AG04450 (cell line): ENCODE data around the gene BACE1. TPM values are rescaled to one million over a fixed set of nuclear protein-coding genes. Genes with fewer than 3 reads are reported as not detected.
A peak's percentile ranks its signal among the peaks of the same experiment; 100 is the strongest.

Experiments used
- CTCF ChIA-PET: fragments of 300-600, 350-600 bp; formaldehyde crosslinking; extraction: SDS; loops from one replicate; lab custom pipeline; 2022; ENCODE audit warnings: antibody characterized with exemption, inconsistent platforms; lab: Charles Lee
- POLR2A ChIA-PET: fragments of 350-600 bp; formaldehyde crosslinking; extraction: SDS; loops from one replicate; lab custom pipeline; 2021; ENCODE audit warnings: antibody characterized with exemption, inconsistent platforms; lab: Yijun Ruan, JAX
- DNase-seq: peaks from one replicate; pipeline ENCODE4 v3.0.0-alpha.2; 2011; ENCODE audit warnings: low read depth, low spot score
- H3K27ac ChIP-seq: one replicate; pipeline ENCODE4 v1.5.1; 2012; ENCODE audit warnings: low read depth, low read length, control low read depth
- H3K27me3 ChIP-seq: one replicate; pipeline ENCODE4 v1.6.0; 2012; ENCODE audit warnings: low read length; ENCODE audit not compliant: control insufficient read depth, insufficient read depth
- H3K4me3 ChIP-seq: 2 replicates; pipeline ENCODE4 v1.5.1; 2011; ENCODE audit warnings: mild to moderate bottlenecking, low read depth, low read length, control low read depth
- H3K9me3 ChIP-seq: 2 replicates; pipeline ENCODE4 v1.5.1; 2012; ENCODE audit warnings: low read length; ENCODE audit not compliant: control insufficient read depth, insufficient read depth
- polyA plus RNA-seq: library from polyadenylated mRNA; depleted of rRNA; stranded (reverse); fragments of >200 nt; gene quantifications from 2 replicates; pipeline ENCODE4 v1.2.3, GENCODE V29; 2011
- TF ChIP-seq, protein P1 (sequence below): IDR thresholded peaks from 2 replicates; pipeline ENCODE4 v1.5.1; 2011; ENCODE audit warnings: low read depth, low read length, control low read depth, inconsistent platforms

The BACE1 gene
- polyA plus RNA-seq, 1 experiment, result 41.3 TPM

- Histone ChIP-seq H3K27me3 (no peaks in the 10 kb centered on the region), H3K9me3 (no peaks in the 10 kb centered on the region), H3K27ac (no peak overlapping the region), H3K4me3 (no peak overlapping the region)
- DNase-seq, result no peak
- TF ChIP-seq, protein P1, sequence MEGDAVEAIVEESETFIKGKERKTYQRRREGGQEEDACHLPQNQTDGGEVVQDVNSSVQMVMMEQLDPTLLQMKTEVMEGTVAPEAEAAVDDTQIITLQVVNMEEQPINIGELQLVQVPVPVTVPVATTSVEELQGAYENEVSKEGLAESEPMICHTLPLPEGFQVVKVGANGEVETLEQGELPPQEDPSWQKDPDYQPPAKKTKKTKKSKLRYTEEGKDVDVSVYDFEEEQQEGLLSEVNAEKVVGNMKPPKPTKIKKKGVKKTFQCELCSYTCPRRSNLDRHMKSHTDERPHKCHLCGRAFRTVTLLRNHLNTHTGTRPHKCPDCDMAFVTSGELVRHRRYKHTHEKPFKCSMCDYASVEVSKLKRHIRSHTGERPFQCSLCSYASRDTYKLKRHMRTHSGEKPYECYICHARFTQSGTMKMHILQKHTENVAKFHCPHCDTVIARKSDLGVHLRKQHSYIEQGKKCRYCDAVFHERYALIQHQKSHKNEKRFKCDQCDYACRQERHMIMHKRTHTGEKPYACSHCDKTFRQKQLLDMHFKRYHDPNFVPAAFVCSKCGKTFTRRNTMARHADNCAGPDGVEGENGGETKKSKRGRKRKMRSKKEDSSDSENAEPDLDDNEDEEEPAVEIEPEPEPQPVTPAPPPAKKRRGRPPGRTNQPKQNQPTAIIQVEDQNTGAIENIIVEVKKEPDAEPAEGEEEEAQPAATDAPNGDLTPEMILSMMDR, result no peak
- ChIA-PET CTCF (interaction anchor here (1.1 kb wide), 1 partner anchor 496 kb away, joined by 3 read pairs; the partner anchor contains the start of gene APOA5), POLR2A (no interaction called here)
These were observed 28.4 kb downstream of the BACE1 start for GRCh38 chr11:117287668-117288067.

- ChIA-PET CTCF (interaction anchor here (1.3 kb wide), 1 partner anchor 47 kb away, joined by 3 read pairs; no protein-coding TSS in a partner anchor), POLR2A (interaction anchor here (0.5 kb wide), 1 partner anchor 92 kb away, joined by 3 read pairs; no protein-coding TSS in a partner anchor)
- no peaks in the 10 kb centered on the region for H3K9me3 ChIP-seq
- no peak overlapping the region for H3K4me3 ChIP-seq
- no peak for DNase-seq
- TF ChIP-seq, protein P1, result no peak
- no peak overlapping the region for H3K27ac ChIP-seq
- no peaks in the 10 kb centered on the region for H3K27me3 ChIP-seq
These were observed 29.5 kb downstream of the BACE1 start for GRCh38 chr11:117286588-117286987.

DNA sequence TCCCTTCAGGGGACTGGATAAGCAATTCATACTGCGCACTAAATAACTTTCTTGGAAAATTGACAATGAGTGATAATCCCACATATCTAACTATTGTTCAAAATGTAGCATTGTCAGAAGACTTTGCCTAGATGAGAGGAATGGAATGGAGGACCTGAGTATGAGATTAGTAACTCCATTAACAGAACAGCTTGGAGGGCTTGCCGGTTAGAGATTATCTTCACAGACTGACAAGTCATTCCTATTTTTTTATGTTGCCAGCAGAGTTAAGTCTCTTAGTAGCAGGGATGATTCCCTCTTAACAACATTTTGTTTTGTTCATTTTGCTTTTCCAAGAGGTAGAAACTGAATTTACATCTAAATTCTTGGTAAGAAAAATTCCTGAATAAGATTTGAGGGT, 32.0 kb downstream of the BACE1 start:
- H3K9me3 ChIP-seq, result no peaks in the 10 kb centered on the region
- TF ChIP-seq, protein P1, result no peak
- CTCF ChIA-PET, result no interaction called here
- no peak for DNase-seq
- H3K4me3 ChIP-seq, result no peak overlapping the region
- H3K27ac ChIP-seq, result no peak overlapping the region
- POLR2A ChIA-PET, result no interaction called here
- no peaks in the 10 kb centered on the region for H3K27me3 ChIP-seq

- POLR2A ChIA-PET, result no interaction called here
- Histone ChIP-seq H3K27me3 (no peaks in the 10 kb centered on the region), H3K4me3 (no peak overlapping the region), H3K27ac (no peak overlapping the region), H3K9me3 (no peaks in the 10 kb centered on the region)
- no peak for DNase-seq
- TF ChIP-seq, protein P1, result no peak
- CTCF ChIA-PET, result no interaction called here
These were observed 33.1 kb downstream of the BACE1 start for GRCh38 chr11:117282956-117283355.

GRCh38 chr11:117281869-117282268, 34.2 kb downstream of the BACE1 start:
- no peak overlapping the region for H3K4me3 ChIP-seq
- ChIA-PET POLR2A (interaction anchor here (0.6 to 0.7 kb wide), 2 partner anchors 257 to 1133 kb away, joined by 3 to 8 read pairs; no protein-coding TSS in a partner anchor), CTCF (no interaction called here)
- no peaks in the 10 kb centered on the region for H3K9me3 ChIP-seq
- no peak for DNase-seq
- no peaks in the 10 kb centered on the region for H3K27me3 ChIP-seq
- peak overlapping the region; percentile 87 for H3K27ac ChIP-seq
- TF ChIP-seq, protein P1, result no peak
